Keratinocyte (primary cell): Measurements from ENCODE around the gene UBE2F. TPM values are rescaled to one million over a fixed set of nuclear protein-coding genes. Genes with fewer than 3 reads are reported as not detected.

Experiments used
- DNase-seq: peaks from one replicate; pipeline ENCODE4 v3.0.0-alpha.2; 2011; ENCODE audit warnings: low read depth, missing footprints, low spot score
- FAIRE-seq: peaks from 2 replicates; lab custom pipeline; 2011; peaks lifted over from hg19 to GRCh38; lab: Jason Lieb, UNC
- H2AFZ ChIP-seq: 2 replicates; pipeline ENCODE4 v1.6.0; 2012; ENCODE audit warnings: low read length, control low read depth, inconsistent platforms; ENCODE audit not compliant: control insufficient read depth
- H3K27ac ChIP-seq: 2 replicates; pipeline ENCODE4 v1.5.1; 2011; ENCODE audit warnings: low read length; ENCODE audit not compliant: control insufficient read depth, insufficient read depth
- H3K27me3 ChIP-seq: 3 replicates; pipeline ENCODE4 v1.6.0; 2011; ENCODE audit warnings: low read length; ENCODE audit not compliant: control insufficient read depth, insufficient read depth; ENCODE audit errors: extremely low read depth
- H3K36me3 ChIP-seq, 2 experiments: 2 replicates in 1 of 2; 3 replicates in 1 of 2; pipeline ENCODE4 v1.5.1; 2011; ENCODE audit warnings: low read length in 2 of 2, mild to moderate bottlenecking in 1 of 2; ENCODE audit not compliant: control insufficient read depth in 2 of 2, insufficient read depth in 2 of 2; ENCODE audit errors: extremely low read depth in 1 of 2
- H3K4me1 ChIP-seq: 3 replicates; pipeline ENCODE4 v1.5.1; 2011; ENCODE audit warnings: low read length; ENCODE audit not compliant: control insufficient read depth, insufficient read depth; ENCODE audit errors: extremely low read depth
- H3K4me2 ChIP-seq: 3 replicates; pipeline ENCODE4 v1.6.0; 2011; ENCODE audit warnings: low read depth, low read length; ENCODE audit not compliant: control insufficient read depth, insufficient read depth; ENCODE audit errors: extremely low read depth
- H3K4me3 ChIP-seq, 3 experiments: fragments of 200-600 bp in 1 of 3; sonication (generic) in 1 of 3; 2 replicates in 2 of 3; 3 replicates in 1 of 3; pipeline ENCODE4 v1.5.1; 2011 to 2016; ENCODE audit warnings: low read length in 3 of 3, mild to moderate bottlenecking in 3 of 3, control low read depth in 2 of 3, inconsistent platforms in 1 of 3, low read depth in 1 of 3, mixed read lengths in 1 of 3, mixed run types in 1 of 3, moderate library complexity in 1 of 3; ENCODE audit not compliant: control insufficient read depth in 2 of 3, insufficient read depth in 2 of 3; ENCODE audit errors: extremely low read depth in 1 of 3
- H3K79me2 ChIP-seq: 2 replicates; pipeline ENCODE4 v1.6.0; 2012; ENCODE audit warnings: low read length; ENCODE audit not compliant: control insufficient read depth, insufficient read depth
- H3K9ac ChIP-seq: 3 replicates; pipeline ENCODE4 v1.6.0; 2011; ENCODE audit warnings: low read length; ENCODE audit not compliant: control insufficient read depth, insufficient read depth; ENCODE audit errors: extremely low read depth
- H3K9me1 ChIP-seq: 3 replicates; pipeline ENCODE4 v1.6.0; 2011; ENCODE audit warnings: low read length; ENCODE audit not compliant: control insufficient read depth, insufficient read depth; ENCODE audit errors: extremely low read depth
- H3K9me3 ChIP-seq: 2 replicates; pipeline ENCODE4 v1.5.1; 2012; ENCODE audit warnings: low read depth, low read length; ENCODE audit not compliant: control insufficient read depth
- H4K20me1 ChIP-seq: 3 replicates; pipeline ENCODE4 v1.6.0; 2011; ENCODE audit warnings: low read length; ENCODE audit not compliant: control insufficient read depth, insufficient read depth; ENCODE audit errors: extremely low read depth
- CTCF ChIP-seq, 3 experiments: IDR thresholded peaks in 1 of 3; conservative IDR thresholded peaks in 1 of 3; optimal IDR thresholded peaks in 1 of 3; 2 replicates in 2 of 3; 3 replicates in 1 of 3; pipeline versions ENCODE3 to v1.5.1; 2011; ENCODE audit warnings: low read length in 3 of 3, mild to moderate bottlenecking in 3 of 3, moderate library complexity in 2 of 3, control low read depth in 1 of 3, inconsistent platforms in 1 of 3; ENCODE audit not compliant: insufficient read depth in 2 of 3; ENCODE audit errors: extremely low read depth in 1 of 3
- EZH2 ChIP-seq: IDR thresholded peaks from one replicate; pipeline ENCODE4 v1.6.1; 2012; ENCODE audit warnings: inconsistent platforms, mild to moderate bottlenecking, low read length, moderate library complexity
- dilution Hi-C: fragments of 300-500 bp; cut with MboI; formaldehyde crosslinking; loops from one replicate; pipeline ENCODE4 v1.7.0; 2020; ENCODE audit warnings: low sequenced_read_pairs; ENCODE audit not compliant: extremely low pct_ligation_motif_present
- polyA plus RNA-seq, 5 experiments: library from polyadenylated mRNA; depleted of rRNA in 3 of 5; stranded (reverse) in 3 of 5; stranded (forward) in 1 of 5; unstranded in 1 of 5; fragments of >200 nt; gene quantifications; 1 replicate in 1 of 5; 2 replicates in 3 of 5; 3 replicates in 1 of 5; pipeline versions ENCODE4 v1.2.1 to v1.2.3, GENCODE V29; 2011 to 2012; ENCODE audit warnings: missing spikeins in 2 of 5, low read depth in 1 of 5, low replicate concordance in 1 of 5

UBE2F gene
- polyA plus RNA-seq, 1 donor (not counting 4 experiments of a cell fraction or from before 2014, with no cell fraction given) = 95.6 TPM

- DNase-seq (no peak), FAIRE-seq (no peak)
- no peaks in the 10 kb centered on the region for H3K27me3 ChIP-seq
- H3K9me1 ChIP-seq = peaks cover 8% of the 10 kb centered on the region
- no peak for TF ChIP-seq EZH2
- TF ChIP-seq CTCF (optimal IDR thresholded peaks at IDR 0.05 in 1 of 3, IDR thresholded peaks at IDR 0.05 in 1 of 3, conservative IDR thresholded peaks at IDR 0.05 in 1 of 3; ENCODE audit: extremely low read depth in 1 of 3, insufficient read depth in 2 of 3, low read length in 3 of 3) = no peak
- dilution Hi-C loops = no loop called here
- peaks cover 81% of the 10 kb centered on the region for H3K79me2 ChIP-seq
- H3K4me3 ChIP-seq = no peak overlapping the region
- no peak overlapping the region for H2AFZ ChIP-seq
- H3K9ac ChIP-seq = no peak overlapping the region
- peaks cover 19 to 29% of the 10 kb centered on the region in 2 experiments for H3K36me3 ChIP-seq
- H3K27ac ChIP-seq = no peak overlapping the region
- peaks cover 15% of the 10 kb centered on the region for H4K20me1 ChIP-seq
- peaks cover 11% of the 10 kb centered on the region for H3K4me1 ChIP-seq
- H3K4me2 ChIP-seq = peak overlapping the region; percentile 10
- no peaks in the 10 kb centered on the region for H3K9me3 ChIP-seq
These were observed 12.5 kb downstream of the UBE2F start for GRCh38 chr2:237979331-237979730.

GRCh38 chr2:237980087-237980486, 13.3 kb downstream of the UBE2F start:
- Histone ChIP-seq H3K36me3 (peaks cover 20 to 27% of the 10 kb centered on the region in 2 experiments), H3K9ac (no peak overlapping the region), H3K4me1 (peaks cover 11% of the 10 kb centered on the region), H3K79me2 (peaks cover 87% of the 10 kb centered on the region), H4K20me1 (peaks cover 15% of the 10 kb centered on the region), H3K4me3 (no peak overlapping the region), H3K27me3 (no peaks in the 10 kb centered on the region), H3K27ac (no peak overlapping the region), H3K9me3 (no peaks in the 10 kb centered on the region), H3K4me2 (no peak overlapping the region), H3K9me1 (peaks cover 8% of the 10 kb centered on the region), H2AFZ (no peak overlapping the region)
- DNase-seq (no peak), FAIRE-seq (no peak)
- TF ChIP-seq EZH2 (no peak), CTCF (optimal IDR thresholded peaks at IDR 0.05 in 1 of 3, IDR thresholded peaks at IDR 0.05 in 1 of 3, conservative IDR thresholded peaks at IDR 0.05 in 1 of 3; ENCODE audit: extremely low read depth in 1 of 3, insufficient read depth in 2 of 3, low read length in 3 of 3) (no peak)
- dilution Hi-C loops = no loop called here
